H1 (cell line): ENCODE results near the gene C8B. TPM values are rescaled to one million over a fixed set of nuclear protein-coding genes. Genes with fewer than 3 reads are reported as not detected.

Experiments
- CHD7 ChIP-seq: fragments of 300-600 bp; sonication (generic); IDR thresholded peaks from 2 replicates; pipeline ENCODE4 v1.7.1; 2012; ENCODE audit warnings: low read length, moderate library complexity, mild to moderate bottlenecking, inconsistent platforms; ENCODE audit not compliant: insufficient replicate concordance
- polyA plus RNA-seq, 7 experiments: library from polyadenylated mRNA; depleted of rRNA in 3 of 7; stranded (reverse) in 5 of 7; unstranded in 2 of 7; fragments of >200 nt in 5 of 7; fragments of 200-250 nt in 2 of 7; gene quantifications; 1 replicate in 5 of 7; 2 replicates in 1 of 7; 4 replicates in 1 of 7; pipeline versions ENCODE4 v1.2.1 to v1.2.3, GENCODE V29; 2011 to 2013; ENCODE audit warnings: missing spikeins in 2 of 7, mixed read lengths in 2 of 7
- total RNA-seq: library from RNA; stranded (reverse); fragmentation: NEBNext Ultra II Directional; extraction: Animal tissue kit (Norgen Biotek cat#: 25700); gene quantifications from 2 replicates; pipeline ENCODE4 v1.2.1, GENCODE V29; 2021

The C8B gene
- total and polyA plus RNA-seq, 2 of the 8 experiments (the other 6 are each of a cell fraction or from before 2014, with no cell fraction given): not detected

- TF ChIP-seq CHD7: no peak
These were observed 624 bp downstream of the C8B start (continued) for GRCh38 chr1:56965191-56965590.
